Ramos (cell line): ENCODE data around the gene C1orf115.

Source experiments
- in situ Hi-C: fragments of 300-500 bp; cut with MboI; formaldehyde crosslinking; loops from one replicate; pipeline ENCODE4 v1.14.3; 2022; ENCODE audit warnings: low sequenced_read_pairs; ENCODE audit not compliant: unreplicated experiment

C1orf115 gene

DNA sequence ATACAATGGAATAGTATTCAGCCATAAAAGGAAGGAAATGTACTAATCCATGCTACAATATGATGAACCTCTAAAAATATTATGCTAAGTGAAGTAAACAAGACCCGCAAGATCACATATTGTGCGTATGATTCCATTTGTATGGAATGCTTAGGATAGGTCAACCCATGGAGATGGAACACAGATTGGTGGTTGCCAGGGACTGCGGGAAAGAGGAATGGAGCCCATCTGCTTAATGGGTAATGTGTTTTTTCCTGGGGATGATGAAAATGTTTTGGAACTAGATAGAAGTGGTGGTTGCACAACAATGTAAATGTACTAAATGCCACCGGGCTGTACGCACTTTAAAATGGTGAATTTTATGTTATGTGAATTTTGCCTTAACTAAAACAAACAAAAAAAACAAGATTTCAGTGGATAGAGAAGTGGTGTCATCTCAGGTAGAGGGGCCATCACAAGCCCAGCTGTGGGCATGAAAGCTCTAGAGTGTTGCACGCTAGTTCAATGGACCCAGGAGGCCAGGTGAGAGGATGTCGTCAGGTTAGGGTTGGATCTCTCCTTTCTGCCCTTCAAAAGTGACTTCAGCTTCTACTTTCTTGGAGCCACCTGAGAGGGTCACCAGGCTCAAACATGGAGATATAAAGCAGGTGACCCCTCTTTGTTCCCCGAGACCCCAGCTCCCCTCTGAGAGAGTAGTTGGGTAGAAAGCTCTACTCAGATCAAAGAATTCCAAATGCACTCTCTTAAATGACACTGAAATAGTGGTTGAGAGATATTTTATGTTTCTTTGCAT is 2.5 kb downstream of the C1orf115 start:
- in situ Hi-C loops = no loop called here

DNA sequence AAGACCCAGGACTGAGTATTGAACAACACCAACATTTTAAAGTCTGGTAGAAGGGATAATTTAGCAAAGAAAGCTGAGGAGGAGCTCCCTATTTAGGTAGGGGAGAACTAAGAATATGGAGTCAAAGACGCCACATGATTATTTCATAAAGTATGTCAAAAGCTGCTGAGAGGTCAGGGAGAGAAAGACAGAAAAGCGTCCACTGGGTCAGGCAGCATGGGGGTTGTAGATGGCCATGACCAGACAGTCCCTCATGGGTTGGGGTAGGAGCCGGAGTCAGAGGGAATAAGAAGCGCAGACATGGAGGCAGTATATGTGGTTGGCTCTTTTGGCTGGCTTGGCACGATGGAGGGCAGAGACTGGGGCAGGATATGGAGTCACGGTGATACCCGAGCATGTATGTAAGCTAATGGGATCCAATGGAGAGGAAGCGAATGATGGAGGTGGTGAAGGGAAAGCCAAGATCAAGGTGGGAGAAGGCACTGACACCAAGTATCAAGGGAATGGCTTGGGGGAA is 4.8 kb downstream of the C1orf115 start:
- in situ Hi-C loops = no loop called here

DNA sequence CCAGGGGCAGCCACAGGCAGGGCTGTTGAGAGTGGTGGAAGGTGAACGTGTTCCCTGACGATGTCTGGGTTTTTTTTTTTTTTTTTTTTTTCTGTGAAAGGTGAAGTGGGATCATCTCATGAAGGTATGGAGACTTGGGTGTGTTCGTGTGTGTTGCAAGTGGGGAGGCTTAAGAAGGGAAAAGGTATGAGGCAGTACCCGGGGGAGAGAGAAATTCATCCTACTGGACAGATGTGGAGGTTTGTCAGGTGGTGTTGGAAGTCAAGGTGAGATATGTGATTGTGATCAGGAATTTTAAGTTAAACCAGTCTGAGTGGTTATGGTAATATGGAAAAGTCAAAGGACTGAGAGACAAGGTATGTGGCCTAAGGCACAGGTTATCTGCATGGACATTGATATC is 5.3 kb downstream of the C1orf115 start:
- in situ Hi-C loops = no loop called here

DNA sequence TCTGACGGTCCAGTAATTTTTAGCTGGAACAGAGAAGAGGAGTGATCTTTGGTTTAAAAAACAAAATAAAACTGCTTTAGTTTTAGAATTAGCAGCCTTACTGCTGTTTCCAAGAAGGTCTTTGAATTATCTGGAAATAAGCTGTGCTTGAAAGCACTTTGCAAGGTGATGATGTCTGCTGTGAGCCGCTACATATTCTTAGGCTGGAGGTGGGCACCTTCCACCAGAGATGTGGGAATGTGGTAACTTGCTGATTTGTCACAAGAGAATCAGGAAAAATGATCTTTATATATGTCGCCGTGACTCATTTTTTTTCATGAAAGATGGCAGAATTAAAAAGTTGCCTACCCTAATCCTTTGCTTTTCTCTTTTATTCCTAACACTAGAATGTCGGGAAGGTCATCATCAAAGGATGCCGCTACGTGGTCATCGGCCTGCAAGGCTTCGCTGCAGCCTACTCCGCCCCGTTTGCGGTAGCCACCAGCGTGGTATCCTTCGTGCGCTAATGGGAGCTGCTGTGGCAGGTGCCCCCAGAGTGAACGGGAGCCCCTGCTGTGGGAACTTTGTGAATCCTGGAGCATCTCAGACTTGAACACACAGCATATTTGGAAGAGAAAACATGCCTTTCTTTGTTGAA is 6.2 kb downstream of the C1orf115 start:
- in situ Hi-C loops = no loop called here

DNA sequence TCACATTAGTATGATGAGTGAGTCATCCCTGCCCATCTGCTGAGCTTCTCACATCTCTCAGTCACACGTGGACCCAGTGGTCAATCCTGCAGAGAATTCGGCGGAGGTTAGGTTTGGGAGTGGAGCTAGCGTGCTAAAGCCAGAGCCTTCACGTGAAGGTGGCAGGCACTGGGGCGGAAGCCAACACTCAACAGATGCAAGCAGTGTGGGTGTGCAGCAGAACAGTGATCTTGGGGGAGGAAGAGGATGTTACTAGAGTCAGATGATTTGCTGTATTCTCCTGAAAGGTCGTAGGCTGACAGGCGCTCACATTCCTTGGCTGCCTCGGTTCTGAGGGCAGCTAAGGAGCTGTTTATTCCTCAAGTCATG is 6.7 kb downstream of the C1orf115 start:
- in situ Hi-C loops = no loop called here

DNA sequence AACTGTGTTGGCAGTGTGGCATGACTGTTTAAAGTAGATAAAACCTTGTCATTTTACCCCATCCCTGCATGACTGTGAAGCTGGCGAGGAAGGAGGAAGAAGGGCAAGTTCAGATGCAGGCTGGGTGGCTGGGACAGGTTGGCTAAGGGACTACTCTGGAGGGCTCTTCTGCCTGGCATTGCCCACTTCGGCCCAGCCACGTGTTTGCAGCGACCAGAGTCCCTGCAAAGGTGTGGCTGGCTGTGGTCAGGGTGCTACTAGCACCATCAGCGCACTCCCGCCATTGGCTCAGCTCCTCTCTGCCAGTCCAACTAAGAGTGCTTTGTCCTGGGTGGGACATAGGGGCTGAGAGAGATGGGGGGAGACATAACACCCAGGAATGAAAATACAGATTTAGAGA is 7.2 kb downstream of the C1orf115 start:
- in situ Hi-C loops = no loop called here

DNA sequence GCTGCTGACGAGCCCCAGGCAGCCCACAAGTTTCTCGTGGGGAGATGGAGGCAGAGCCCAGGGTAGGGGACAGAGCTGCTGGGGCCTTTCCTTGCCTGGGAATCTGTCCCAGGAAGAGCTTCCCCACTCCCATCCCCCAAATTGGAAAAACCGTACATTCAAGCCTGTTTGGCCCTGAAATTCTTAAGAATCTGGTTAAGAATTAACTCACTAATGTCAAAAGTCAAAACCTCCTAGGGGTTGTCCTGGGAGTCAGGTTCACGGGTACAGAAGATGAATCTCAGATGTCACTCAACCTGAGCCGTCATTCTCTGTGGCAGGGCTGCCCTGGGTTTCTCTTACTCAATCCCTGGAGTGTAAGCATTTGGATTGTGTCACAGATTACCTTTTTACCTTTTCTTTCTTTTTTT is 8.4 kb downstream of the C1orf115 start:
- in situ Hi-C loops = no loop called here

DNA sequence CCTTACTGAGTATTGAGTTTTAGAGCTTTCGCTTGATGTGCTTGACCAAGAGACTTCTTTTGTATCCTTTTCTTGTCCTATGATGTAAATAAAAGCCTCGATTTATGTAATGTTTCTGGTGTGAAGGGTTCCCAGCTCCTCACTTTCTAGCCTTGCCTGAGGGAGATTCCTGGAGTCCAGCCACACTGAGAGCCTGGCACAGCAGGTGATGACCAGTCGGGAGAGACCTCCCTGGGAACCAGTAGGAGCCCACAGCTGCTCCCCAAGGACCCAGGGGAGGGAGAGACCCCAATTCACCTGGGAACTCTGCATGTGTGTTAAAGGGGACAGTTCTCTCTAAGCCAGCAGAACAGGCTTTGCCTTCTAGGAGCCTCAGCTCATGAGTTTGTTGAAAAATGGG is 8.9 kb downstream of the C1orf115 start:
- in situ Hi-C loops = no loop called here

GRCh38 chr1:220700556-220701179 is 10.5 kb downstream of the C1orf115 start:
- in situ Hi-C loops = no loop called here

GRCh38 chr1:220701974-220702373 is 11.8 kb downstream of the C1orf115 start:
- in situ Hi-C loops = no loop called here

DNA sequence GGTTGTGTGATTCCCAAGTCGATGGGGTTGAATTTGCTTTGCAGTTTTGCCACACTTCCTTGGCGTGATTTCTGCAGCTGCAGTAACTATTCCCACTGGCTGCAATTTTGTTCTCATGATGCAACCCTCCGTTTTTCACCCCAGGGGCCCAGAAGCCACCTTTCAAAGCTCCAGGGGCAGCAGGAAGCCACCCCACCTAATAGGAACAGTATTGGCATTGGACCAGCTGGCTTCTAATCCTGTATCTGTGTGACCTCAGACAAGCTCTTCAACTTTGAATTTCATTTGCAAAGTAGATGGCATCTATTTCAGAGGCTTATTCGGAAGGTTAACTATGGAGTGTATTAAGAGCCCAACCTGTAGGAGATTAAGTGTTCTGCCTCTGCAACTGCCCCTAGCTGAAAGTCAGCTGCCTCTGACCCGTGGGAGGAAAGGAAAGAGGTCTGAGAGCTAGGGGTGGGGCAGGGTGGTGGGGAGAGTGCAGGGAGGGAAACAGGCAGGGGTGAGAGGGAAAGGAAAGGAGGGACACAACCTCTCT is 12.6 kb downstream of the C1orf115 start:
- in situ Hi-C loops = no loop called here

GRCh38 chr1:220703305-220703704 is 13.1 kb downstream of the C1orf115 start:
- in situ Hi-C loops = no loop called here

- in situ Hi-C loops = no loop called here
Measured at GRCh38 chr1:220705782-220706181, 15.6 kb downstream of the C1orf115 start.

DNA sequence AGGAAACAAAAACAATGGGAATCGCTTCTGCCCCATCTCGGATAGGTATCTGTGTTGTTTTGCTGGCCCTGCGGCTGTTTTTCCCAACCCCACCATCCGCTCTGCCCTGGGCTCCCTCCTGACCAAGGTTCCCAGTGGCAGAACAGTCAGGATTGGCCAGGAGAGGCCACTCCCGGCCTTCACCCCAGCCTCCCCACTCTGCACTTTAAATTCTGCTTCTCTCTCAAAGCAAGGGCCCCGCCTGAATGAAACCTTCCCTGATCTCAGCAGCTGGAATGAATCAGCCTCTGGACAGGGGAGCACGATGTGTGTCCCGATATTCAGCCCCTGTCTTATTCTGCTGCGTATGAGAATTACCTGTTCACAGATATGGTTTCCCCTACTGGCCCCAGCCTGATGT is 16.3 kb downstream of the C1orf115 start:
- in situ Hi-C loops = no loop called here

DNA sequence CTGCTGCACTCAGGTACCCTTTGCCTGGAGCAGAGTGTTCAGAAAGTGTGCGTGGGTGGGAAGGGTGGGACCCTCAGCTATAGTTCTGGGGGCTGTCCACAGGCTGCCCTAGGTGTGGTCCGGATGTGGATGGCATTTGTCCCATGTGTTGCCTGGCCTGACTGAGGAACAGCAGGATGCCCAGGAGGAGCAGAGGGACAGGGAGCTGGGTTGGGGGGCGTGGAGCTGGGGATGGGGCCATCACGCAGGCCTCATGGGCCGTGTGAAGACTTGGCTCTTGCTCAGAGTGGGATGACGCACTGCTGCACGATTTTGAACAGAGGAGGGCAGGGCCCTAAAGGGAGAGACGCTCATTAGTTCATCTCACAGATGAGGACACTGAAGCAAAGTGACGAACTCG is 17.0 kb downstream of the C1orf115 start:
- in situ Hi-C loops = no loop called here

DNA sequence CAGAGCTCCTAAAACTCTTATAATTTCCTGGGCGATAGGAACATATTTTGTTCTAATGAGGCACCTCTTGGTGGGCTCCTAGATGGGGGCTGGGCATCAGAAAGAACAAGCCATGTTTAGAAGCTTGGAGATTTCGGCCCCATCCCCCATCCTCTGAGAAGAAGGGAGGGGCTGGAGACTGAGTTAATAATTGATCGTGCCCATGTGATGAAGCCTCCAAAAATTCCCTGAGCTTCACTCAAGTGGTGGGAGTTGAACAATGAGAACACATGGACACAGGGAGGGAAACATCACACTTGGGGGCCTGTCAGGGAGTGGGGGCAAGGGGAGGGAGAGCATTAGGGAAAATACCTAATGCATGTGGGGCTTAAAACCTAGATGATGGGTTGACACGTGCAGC is 18.1 kb downstream of the C1orf115 start:
- in situ Hi-C loops = no loop called here

- in situ Hi-C loops = no loop called here
Measured at GRCh38 chr1:220708936-220709801, 19.0 kb downstream of the C1orf115 start.

- in situ Hi-C loops = no loop called here
Measured at GRCh38 chr1:220710333-220710732, 20.2 kb downstream of the C1orf115 start.

DNA sequence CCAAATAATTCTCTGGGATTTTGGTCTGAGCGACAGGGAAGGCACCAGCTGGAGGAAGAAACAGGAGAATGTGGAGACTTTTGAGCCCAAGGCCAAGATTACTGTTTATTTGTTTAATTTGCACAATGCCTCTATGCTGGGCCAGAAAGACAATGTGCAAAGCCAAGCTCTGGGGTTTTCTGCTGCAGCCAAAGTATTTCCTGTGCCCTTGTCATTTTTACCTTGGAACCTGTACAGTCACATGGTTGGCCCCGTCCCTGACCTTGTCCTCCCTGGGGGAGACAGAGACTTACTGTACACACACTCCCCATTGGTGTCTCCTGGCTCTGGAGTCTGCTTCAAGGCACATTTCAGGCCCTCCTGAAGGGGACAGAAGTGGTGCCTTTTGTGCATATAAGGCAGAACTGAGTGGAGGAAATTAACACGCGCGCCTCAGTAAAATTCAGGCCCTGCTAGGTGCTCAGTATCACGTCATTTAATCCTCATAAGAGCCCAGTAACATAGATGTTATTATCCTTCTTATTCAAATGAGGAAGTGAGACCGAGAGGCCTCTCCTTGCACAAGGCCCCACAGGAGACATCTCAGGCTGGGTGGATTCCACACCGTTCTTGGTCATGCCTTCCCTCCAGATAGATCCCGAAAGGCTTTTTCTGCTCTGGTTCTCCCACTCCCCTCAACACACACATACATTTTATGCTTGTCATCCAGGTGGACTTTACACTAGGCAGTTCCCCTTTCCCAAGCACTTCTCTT is 21.1 kb downstream of the C1orf115 start:
- in situ Hi-C loops = no loop called here
